ENCODE measurements around the gene SBF2.

Gene SBF2

DNA sequence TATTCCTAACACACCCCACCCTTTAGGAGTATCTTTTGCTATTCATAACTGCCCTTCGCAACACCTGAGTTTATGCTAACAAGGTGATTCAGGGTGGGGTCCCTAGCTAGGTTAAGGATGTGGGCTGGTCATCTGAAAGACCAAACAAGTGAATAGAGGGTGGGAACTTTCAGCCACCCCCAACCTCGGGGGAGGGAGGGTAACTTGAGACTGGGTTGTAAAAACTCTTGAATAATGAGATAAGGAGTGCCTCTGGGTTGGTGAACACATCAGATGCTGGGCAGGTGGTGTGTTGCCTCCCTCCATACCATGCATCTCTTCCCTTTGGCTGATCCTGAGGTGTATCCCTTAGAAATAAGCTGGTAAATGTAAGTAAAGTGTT, 518.6 kb downstream of the SBF2 start:
- TF ChIP-seq SIN3A (IDR thresholded peaks at IDR 0.05; ENCODE audit: borderline replicate concordance, insufficient read depth, low read length) (no peak), POLR2AphosphoS5 (IDR thresholded peaks at IDR 0.05; ENCODE audit: low read depth, low read length) (no peak), FOXP2 (optimal IDR thresholded peaks at IDR 0.05; ENCODE audit: borderline replicate concordance, extremely low read depth, extremely low read length, insufficient read depth) (no peak), TAF1 (IDR thresholded peaks at IDR 0.05; ENCODE audit: borderline replicate concordance, insufficient read depth, low read length) (no peak)
- TF ChIP-seq, protein P1, sequence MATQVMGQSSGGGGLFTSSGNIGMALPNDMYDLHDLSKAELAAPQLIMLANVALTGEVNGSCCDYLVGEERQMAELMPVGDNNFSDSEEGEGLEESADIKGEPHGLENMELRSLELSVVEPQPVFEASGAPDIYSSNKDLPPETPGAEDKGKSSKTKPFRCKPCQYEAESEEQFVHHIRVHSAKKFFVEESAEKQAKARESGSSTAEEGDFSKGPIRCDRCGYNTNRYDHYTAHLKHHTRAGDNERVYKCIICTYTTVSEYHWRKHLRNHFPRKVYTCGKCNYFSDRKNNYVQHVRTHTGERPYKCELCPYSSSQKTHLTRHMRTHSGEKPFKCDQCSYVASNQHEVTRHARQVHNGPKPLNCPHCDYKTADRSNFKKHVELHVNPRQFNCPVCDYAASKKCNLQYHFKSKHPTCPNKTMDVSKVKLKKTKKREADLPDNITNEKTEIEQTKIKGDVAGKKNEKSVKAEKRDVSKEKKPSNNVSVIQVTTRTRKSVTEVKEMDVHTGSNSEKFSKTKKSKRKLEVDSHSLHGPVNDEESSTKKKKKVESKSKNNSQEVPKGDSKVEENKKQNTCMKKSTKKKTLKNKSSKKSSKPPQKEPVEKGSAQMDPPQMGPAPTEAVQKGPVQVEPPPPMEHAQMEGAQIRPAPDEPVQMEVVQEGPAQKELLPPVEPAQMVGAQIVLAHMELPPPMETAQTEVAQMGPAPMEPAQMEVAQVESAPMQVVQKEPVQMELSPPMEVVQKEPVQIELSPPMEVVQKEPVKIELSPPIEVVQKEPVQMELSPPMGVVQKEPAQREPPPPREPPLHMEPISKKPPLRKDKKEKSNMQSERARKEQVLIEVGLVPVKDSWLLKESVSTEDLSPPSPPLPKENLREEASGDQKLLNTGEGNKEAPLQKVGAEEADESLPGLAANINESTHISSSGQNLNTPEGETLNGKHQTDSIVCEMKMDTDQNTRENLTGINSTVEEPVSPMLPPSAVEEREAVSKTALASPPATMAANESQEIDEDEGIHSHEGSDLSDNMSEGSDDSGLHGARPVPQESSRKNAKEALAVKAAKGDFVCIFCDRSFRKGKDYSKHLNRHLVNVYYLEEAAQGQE (IDR thresholded peaks at IDR 0.05; ENCODE audit: insufficient read depth in 1 of 2, low read depth in 2 of 2, low read length in 2 of 2), result no peak

DNA sequence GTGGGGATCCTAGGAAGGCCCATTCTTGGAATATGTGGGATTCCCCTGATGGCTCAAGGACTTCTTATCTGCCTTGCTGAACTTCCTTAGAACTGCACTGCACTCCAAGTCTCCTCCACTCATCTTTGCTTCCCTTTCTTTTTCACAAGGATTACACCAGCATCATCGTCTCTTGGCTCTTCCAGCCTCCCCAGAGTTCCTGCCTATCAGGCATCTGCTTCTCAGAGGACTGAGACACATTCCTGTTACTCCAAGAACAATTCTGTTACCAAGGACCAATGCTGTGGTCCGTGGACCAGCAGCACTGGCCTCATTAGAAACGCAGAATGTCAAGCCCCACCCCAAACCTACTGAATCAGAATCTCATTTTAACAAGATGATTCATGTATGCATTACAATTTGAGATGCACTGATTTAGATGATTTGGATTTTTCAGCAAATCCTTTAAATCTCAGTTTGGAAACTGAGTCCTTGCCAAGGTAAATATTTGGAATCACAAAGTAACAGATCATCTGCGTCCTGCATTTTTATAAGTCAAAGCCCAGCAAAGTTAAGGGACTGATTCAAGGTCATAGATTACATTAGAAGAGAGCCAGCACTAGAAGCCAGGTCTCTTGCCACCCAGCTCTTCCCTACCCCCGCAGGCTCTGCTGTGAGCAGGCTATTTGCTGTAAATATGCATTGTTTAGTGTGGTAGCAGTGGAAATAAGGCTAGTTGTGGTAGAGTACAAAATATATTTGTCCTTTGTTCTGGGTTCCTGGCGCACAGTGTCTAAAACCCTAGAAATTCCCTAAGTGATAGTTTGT, 519.2 kb downstream of the SBF2 start:
- TF ChIP-seq, protein P1 (IDR thresholded peaks at IDR 0.05; ENCODE audit: insufficient read depth in 1 of 2, low read depth in 2 of 2, low read length in 2 of 2), result no peak
- TF ChIP-seq TAF1 (IDR thresholded peaks at IDR 0.05; ENCODE audit: borderline replicate concordance, insufficient read depth, low read length) (no peak), POLR2AphosphoS5 (IDR thresholded peaks at IDR 0.05; ENCODE audit: low read depth, low read length) (no peak), FOXP2 (optimal IDR thresholded peaks at IDR 0.05; ENCODE audit: borderline replicate concordance, extremely low read depth, extremely low read length, insufficient read depth) (no peak), SIN3A (IDR thresholded peaks at IDR 0.05; ENCODE audit: borderline replicate concordance, insufficient read depth, low read length) (no peak)

DNA sequence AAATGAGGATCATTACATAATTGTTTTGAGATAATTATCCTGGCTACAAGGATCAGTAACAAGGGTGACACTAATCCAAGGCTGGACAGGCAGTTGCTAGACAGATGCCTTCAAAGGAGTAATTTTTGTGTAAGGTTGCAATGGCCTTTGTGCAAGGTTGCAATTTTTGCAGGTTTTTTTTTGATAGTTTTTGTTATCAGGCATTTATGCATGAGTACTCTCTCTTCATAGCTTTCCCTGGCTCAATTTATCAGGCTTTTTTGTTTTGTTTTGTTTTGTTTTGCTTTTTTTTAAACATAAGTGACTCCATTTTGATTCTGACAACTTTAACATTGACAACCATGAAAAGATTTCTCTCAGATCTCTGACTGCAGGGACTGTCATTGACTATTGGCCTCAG, 519.9 kb downstream of the SBF2 start:
- TF ChIP-seq POLR2AphosphoS5 (IDR thresholded peaks at IDR 0.05; ENCODE audit: low read depth, low read length) (no peak), SIN3A (IDR thresholded peaks at IDR 0.05; ENCODE audit: borderline replicate concordance, insufficient read depth, low read length) (no peak), FOXP2 (optimal IDR thresholded peaks at IDR 0.05; ENCODE audit: borderline replicate concordance, extremely low read depth, extremely low read length, insufficient read depth) (no peak), TAF1 (IDR thresholded peaks at IDR 0.05; ENCODE audit: borderline replicate concordance, insufficient read depth, low read length) (no peak)
- TF ChIP-seq, protein P1 (IDR thresholded peaks at IDR 0.05; ENCODE audit: insufficient read depth in 1 of 2, low read depth in 2 of 2, low read length in 2 of 2), result no peak

DNA sequence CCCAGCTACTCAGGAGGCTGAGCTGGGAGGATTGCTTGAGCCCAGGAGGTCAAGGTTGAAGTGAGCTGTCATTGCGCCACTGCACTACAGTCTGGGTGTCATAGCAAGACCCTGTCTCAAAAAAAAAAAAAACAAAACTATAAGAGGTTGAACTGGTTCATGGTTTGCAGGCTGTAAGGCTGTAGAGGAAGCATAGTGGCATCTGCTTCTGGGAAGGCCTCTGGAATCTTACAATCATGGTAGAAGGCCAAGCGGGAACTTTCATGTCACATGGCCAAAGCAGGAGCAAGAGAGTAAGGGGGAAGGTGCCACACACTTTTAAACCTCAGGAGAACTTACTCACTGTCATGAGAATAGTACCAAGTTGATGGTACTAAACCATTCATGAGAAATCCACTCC, 520.5 kb downstream of the SBF2 start:
- TF ChIP-seq FOXP2 (optimal IDR thresholded peaks at IDR 0.05; ENCODE audit: borderline replicate concordance, extremely low read depth, extremely low read length, insufficient read depth) (no peak), SIN3A (IDR thresholded peaks at IDR 0.05; ENCODE audit: borderline replicate concordance, insufficient read depth, low read length) (no peak), TAF1 (IDR thresholded peaks at IDR 0.05; ENCODE audit: borderline replicate concordance, insufficient read depth, low read length) (no peak), POLR2AphosphoS5 (IDR thresholded peaks at IDR 0.05; ENCODE audit: low read depth, low read length) (no peak)
- TF ChIP-seq, protein P1 (IDR thresholded peaks at IDR 0.05; ENCODE audit: insufficient read depth in 1 of 2, low read depth in 2 of 2, low read length in 2 of 2), result no peak

Measured in PFSK-1 (cell line).